Glomerular visceral epithelial cell (primary cell): ENCODE data around the gene RAB11FIP3.
A peak's percentile ranks its signal among the peaks of the same experiment; 100 is the strongest.
"Not testable (repeated sequence)": the region's sequence is repeated elsewhere in the genome, so short reads cannot be mapped to it uniquely, and the experiment has no call there.

Experiments used
- DNase-seq: peaks from one replicate; pipeline ENCODE4 v3.0.0-alpha.2; 2016; ENCODE audit errors: extremely low spot score

Gene RAB11FIP3, protein sequence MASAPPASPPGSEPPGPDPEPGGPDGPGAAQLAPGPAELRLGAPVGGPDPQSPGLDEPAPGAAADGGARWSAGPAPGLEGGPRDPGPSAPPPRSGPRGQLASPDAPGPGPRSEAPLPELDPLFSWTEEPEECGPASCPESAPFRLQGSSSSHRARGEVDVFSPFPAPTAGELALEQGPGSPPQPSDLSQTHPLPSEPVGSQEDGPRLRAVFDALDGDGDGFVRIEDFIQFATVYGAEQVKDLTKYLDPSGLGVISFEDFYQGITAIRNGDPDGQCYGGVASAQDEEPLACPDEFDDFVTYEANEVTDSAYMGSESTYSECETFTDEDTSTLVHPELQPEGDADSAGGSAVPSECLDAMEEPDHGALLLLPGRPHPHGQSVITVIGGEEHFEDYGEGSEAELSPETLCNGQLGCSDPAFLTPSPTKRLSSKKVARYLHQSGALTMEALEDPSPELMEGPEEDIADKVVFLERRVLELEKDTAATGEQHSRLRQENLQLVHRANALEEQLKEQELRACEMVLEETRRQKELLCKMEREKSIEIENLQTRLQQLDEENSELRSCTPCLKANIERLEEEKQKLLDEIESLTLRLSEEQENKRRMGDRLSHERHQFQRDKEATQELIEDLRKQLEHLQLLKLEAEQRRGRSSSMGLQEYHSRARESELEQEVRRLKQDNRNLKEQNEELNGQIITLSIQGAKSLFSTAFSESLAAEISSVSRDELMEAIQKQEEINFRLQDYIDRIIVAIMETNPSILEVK

DNA sequence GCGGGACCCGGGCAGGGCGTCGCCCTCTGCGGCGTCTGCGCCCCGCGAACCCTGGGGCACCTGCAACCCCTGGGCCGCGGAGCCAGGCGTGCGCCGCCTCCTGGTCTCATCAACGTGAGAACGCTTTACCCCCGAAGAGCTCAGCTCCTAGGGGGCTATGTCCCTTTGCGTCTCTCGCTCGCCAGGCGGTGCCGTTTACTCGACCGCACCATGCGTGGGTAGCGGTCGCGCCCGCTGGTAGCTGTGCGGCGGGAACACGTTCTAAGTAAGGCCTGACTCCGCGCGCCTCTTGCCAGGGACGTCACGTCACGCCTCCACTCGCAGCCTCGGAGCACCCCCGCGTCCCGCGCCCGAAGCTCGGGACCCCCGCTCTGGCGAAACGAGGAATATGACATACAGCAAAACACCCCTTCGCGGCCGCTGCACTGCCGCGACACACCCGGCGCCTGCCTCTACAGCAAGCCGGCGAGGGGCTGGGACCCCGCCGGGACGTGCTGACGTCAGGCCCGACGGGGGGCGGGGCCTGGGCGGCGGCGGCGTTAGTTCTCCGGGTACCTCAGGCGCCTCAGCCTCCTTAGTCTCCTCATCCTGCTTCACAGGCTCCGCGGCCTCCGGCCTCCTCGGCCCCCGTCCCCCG lies at the start of gene RAB11FIP3:
Gene RAB11FIP3 (plus strand): TSS at position 568 of the 637 bp plus-strand sequence. CDS start 358 bp downstream, outside the sequence.
- peak; percentile 76 for DNase-seq

DNA sequence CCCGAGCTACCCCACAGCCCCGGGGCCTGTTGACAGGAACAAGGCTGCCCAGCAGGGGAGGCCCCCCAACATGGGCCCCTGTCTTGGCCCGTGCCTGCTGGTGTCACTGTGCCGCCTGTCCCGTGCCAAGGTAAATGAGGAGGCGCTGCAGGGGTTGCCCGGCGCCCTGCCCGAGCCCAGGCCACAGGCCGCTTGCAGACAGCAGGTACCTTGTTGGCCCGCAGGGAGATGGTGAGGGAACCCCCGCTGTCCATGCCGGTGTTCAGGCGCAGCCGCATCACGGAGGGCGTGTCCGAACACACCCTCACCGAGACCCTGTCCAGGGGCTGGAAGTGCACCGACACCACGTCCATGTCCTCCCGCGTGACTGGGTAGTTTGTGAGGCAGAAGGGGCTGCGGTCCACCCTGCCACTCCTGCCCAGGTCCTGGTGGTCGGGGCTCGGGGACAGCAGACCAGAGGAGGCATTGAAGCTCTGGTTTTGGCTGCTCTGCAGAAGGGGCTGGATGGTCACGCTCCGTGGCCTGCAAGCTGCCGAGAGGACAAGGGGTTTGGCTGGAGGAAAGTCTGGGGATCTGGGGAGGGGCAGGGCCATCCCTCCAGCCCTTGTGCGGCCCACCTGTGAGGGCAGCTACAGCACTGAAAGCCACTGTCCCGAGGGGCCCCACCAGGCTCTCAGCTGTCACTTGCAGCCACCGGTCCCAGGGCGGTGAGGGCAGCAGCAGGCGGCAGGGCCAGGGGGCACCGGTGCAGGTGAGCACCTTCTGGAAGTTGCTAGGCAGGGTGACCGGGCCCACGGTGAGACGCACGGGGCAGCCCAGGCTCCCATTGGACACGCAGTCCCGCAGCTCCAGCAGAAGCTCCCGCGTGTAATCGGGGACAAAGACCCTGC lies 49.3 kb upstream of the RAB11FIP3 start:
- DNase-seq = no peak

DNA sequence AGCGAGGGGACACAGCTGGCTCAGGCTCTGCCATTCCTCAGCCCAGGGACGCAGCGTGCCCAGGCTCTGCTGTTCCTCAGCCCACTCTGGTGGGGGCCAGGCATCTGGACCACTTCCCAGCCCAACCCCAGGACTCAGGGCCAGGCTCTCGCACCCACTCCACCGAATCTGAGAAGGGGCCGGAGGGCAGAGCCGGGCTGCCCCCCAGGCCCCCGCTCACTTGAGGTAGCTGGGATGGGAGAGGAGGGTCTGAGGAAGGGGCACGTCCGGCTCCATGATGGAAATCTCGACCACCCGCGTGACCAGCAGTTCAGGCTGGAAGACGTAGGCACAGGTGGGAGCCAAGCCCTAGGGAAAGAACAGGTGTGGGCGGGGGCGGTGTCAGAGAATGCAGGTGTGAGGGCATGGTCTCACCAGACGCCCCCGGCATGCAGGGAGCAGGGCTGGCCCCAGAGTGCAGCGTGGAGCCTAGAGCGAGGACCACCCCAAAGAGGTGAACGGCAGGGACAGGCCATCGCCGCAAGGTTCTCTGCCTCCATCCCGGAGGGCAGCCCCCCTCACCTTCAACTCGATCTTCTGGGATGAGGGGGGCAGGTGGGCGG lies 48.5 kb upstream of the RAB11FIP3 start:
- no peak for DNase-seq

DNA sequence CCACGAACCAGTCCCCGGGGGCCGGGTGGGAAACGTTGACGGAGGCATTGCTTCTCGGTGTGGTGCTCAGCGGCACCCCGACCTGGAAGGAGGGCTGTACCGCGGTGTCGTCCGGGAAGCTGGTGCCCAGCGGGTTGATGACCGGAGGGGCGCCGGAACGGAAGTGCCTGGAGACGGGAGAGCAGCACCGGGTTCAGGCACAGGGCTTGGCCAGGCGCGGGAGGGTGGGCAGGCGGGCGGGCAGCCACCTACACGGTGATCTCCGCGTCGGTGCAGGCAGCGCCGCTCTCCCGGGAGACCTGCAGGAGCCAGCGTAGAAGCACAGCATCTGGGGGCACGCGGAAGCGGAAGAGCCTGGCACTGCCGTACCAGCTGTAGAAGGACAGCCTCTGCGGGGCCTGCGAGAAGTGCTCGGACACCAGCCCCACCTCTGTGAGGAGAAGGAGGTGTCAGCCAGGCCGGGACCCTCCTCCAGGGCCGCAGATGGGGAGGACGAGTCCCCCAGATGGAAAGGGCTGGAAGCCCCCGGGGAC lies 48.0 kb upstream of the RAB11FIP3 start:
- DNase-seq = no peak

DNA sequence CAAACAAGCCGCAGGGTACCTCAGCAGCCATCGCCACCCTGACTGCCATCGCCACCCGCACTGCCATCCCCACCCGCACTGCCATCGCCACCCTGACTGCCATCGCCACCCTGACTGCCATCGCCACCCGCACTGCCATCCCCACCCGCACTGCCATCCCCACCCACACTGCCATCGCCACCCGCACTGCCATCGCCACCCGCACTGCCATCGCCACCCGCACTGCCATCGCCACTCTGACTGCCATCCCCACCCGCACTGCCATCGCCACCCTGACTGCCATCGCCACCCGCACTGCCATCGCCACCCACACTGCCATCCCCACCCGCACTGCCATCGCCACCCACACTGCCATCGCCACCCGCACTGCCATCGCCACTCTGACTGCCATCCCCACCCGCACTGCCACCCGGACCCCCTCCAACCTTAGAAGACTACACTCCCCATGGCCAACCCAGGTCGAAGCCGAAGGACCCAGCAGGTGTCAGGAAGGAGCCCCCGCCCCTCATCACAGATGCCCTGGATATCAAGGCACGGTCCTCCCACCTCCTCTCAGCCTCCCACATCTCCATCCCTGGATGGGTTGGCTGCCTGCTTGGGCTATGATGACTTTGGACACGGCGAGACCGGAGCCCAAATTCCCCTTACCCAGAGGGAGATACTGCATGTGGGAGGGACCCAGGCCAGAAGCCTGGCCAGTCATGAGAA lies 47.2 kb upstream of the RAB11FIP3 start:
- DNase-seq = not testable (repeated sequence)

DNA sequence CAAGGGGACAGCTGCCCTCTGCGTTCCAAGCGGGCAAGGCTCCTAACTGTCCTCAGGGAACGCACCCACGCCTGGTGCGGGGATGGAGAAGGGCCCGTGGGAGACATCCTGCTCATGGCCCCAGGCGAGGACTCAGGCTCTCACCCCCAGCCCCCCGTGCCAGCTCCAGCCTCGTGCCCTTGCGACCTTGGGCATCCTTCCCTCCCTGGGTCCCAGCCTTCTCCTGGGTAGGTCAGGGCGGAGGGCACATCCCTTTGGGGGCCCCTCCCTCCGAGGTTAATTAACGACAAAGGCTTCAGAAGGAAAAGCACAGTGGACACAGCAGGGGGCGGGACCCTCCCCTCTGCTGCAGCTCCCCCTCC lies 46.6 kb upstream of the RAB11FIP3 start:
- DNase-seq = no peak

DNA sequence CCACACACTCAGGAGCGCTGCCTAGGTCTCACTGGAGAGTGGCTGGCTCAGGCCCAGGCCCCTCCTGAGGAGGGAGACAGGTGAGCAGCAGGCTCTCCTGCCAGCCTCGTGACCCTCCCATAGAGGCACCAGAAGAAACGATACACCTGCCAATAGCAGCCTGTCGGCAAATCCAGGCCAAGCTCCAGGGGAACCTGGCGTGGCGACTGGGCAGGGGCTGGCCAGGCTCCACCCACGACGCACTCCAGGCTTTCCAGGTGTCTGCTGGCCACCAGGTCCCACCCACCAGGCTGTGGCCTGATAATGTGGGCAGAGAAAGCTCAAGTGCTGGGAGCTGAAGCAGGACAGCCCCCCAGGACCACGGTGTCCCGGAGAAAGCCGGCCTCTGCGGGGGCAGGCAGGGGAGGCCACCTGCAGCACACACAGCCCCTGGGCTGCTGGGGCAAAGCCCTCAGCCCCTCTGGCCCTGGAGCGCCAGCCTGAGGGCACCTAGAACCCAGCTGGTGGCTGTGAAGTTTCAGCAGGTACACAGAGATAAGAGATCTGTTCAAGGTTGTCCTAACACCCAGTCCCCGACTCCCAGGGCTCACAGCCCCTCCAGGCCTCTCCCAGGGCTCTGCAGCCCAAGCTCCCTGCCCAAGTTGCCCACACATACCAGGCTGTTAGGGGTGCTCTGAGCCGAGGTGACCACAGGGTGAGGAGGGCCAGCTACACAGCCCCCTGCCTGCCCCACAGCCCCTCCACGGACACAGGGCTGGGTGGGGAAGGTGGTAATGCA lies 46.1 kb upstream of the RAB11FIP3 start:
- DNase-seq = no peak

DNA sequence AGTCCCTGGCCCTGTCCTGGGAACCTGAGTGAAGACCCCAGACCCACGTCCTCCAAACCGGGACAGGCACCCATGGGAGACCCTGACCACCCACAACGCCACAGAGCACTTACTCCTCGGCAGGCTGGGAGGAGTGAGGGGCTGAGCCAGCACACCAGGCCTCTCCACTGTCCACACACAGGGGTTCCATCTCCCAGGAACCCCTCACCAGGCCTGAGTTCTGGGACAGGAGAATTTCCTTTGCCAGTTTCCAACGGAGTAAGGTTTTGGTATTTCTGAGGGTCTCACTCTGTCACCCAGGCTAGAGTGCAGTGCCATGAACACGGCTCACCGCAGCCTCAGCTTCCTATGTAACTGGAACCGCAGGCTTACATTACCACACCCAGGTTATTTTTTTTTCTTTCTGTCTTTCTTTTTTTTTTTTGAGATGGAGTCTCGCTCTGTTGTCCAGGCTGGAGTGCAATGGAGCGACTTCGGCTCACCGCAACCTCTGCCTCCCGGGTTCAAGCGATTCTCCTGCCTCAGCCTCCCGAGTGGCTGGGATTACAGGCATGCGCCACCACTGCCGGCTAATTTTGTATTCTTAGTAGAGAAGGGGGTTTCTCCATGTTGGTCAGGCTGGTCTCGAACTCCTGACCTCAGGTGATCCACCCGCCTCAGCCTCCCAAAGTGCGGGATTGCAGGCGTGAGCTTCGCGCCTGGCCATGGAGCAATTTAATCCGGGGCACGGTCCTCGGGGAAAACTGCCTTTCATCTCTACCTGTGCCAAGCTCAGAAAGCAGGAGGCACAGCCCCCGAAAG lies 45.3 kb upstream of the RAB11FIP3 start:
- no peak for DNase-seq

DNA sequence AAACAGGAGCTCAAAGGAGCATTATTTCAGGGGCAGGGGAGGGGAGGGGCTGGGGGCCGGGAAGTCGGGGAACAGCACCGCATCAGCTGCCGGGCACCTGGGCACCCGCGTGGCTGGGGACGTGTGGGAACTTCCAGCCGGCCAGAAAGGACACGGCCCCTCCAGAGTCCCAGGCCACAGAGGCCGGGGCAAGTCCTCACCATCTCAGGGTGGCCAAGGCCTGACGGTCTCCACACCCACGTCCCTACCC lies 44.8 kb upstream of the RAB11FIP3 start:
- DNase-seq = no peak

DNA sequence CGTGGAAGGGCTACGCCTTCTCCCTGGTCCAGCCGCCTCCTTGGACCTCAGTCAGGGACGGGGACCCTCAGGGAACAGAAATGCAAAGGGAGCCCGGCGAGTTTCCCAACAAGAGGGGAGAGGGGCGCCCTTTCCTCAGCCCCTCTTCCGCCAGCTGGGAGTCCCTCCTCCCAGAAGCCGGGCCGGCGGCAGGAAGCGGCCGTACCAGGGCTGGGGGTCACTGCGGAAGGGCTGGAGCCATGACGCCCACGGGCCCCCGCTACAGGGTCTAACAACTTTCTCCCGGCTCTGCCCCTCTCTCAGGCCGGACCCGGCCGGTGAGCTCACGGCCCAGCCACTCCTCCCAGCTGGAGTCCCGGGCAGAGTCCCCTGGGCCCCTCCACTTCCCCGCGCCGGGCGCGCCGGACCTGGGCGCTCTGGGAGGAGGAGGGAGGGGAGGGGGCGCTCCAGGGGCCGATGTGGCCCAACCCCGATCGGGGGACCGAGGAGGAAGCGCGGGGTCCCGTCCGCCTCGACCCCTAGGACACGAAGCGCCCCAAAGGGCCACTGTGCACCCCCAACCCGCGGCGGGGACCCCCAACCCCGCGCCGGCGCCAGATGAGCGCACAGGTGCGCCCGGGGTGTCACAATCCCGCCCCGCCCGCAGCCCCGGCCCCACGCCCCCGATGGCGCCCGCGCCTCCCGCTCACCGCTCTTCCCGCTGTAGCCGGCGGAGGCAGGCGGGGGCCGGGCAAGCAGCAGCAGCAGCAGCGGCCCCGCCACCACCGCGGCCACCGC lies 44.2 kb upstream of the RAB11FIP3 start:
- peak; percentile 26 for DNase-seq

DNA sequence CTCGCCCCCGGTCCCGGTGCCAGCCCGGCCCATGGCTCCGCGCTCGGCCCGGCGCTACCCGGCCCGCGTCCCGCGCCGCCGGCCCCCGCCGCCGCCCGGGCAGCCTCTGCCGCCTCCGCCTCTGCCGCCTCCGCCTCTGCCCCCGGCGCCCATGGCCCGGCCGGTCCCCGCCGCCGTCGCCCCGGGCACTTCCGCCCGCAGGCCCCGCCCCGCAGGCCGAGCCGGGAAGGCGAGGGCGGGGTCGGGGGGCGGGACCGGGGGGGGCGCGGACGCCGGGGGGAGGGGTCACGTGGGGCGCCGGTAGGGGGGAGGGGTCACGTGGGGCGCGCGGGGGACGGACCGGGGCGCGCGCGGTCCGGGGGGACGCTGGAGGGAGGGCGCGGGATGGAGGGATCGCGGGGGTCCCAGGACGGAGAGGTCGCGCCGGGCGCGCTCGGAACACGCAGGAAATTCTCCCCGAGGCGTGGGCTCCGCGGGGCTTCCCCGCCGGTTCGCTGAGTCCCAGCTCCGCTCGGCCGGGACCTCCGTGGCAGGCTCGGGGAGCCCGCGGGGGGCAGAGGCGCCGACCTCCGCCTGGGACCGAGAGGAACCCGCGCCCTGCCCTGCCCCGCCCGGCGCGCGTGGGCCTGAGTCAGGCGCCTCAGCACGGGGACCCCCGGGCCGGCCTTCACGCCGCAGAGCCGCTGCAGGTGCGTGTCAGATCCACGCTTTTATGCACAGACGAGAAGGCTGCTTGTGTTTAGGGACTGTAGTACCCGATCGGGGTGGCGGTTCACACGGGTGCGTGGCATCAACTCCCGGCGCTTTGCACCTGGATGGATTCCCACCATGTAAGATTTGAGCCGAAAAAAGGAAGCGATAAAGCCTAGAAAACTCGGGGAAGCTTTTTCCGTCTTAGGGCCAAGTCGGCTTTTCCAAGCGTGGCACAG lies 43.4 kb upstream of the RAB11FIP3 start, which contains the start of gene PGAP6:
Gene PGAP6 (minus strand): TSS at position 190 of the 929 bp plus-strand sequence. CDS start 157 bp downstream, at position 33.
- peak; percentile 72 for DNase-seq

DNA sequence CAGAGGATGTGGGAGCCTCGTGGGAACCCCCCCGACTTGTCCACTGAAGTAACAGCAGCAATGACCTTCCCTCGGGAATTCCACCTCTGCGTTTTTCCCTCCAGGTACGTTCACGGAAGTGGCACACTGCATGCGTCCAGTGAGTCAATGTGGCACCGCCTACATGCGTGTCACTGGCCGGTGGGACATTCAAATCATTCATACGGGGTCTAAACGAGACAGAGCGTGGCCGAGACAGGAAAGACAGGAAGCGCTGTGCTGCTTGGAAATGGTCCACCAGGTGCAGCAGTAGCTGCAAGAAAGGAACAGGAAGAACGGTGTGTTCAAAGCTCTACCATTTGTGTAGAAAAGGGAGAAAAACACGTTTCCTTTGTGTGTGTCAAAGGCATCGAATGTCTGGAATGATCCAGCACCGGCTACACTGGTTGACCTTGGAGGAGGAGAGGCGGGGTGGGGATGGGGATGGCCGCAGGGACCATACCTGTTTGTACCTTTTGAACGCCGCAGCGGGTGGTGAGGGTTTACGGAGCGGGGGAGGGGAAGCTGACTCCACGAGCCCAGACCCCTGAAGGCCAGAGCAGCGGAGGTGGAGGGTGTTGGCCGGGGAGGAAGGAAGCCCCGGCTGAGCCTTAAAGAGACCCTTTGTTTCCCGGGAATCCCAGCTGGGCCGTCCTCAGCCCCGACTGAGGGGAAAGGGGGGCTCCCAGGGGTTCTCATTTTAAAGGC lies 42.0 kb upstream of the RAB11FIP3 start:
- no peak for DNase-seq

DNA sequence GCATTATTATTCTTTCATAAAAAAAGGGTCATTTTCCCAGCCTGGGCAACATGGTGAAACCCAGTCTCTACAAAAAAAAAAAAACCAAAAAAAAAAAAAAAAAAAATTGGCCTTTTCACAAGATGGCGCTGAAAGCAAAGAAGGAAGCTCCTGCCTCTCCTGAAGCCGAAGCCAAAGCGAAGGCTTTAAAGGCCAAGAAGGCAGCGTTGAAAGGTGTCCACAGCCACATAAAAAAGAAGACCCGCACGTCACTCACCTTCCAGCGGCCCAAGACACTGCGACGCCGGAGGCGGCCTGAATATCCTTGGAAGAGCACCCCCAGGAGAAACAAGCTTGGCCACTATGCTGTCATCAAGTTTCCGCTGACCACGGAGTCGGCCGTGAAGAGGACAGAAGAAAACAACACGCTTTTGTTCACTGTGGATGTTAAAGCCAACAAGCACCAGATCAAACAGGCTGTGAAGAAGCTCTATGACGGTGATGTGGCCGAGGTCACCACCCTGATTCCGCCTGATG lies 38.8 kb upstream of the RAB11FIP3 start:
- no peak for DNase-seq

DNA sequence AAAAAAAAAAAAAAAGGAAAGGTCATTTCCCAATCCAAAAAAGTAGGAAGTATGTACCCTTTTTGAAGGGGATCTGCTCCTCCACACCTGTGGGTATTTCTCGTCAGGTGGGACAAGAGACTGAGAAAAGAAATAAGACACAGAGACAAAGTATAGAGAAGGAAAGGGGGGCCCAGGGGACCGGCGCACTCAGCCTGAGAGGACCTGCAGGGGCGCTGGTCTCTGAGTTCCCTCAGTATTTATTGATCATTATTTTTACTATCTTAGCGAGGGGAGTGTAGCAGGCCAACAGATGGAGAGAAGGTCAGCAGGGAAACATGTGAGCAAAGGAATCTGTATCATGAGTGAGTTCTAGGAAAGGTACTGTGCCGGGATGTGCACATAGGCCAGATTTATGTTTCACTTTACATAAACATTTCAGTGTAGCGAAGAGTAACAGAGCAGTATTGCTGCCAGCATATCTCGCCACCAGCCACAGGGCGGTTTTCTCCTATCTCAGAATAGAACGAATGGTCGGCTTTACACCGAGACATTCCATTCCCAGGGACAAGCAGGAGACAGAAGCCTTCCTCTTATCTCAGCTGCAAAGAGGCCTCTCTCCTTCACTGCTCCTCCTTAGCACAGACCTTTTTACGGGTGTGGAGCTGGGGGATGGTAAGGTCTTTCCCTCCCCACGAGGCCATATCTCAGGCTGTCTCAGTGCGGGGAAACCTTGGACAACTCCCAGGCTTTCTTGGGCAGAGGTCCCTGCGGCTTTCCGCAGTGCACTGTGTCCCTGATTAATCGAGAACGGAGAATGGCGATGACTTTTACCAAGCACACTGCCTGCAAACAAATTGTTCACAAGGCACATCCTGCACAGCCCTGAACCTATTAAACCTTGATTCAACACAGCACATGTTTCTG lies 37.4 kb upstream of the RAB11FIP3 start:
- DNase-seq = not testable (repeated sequence)

DNA sequence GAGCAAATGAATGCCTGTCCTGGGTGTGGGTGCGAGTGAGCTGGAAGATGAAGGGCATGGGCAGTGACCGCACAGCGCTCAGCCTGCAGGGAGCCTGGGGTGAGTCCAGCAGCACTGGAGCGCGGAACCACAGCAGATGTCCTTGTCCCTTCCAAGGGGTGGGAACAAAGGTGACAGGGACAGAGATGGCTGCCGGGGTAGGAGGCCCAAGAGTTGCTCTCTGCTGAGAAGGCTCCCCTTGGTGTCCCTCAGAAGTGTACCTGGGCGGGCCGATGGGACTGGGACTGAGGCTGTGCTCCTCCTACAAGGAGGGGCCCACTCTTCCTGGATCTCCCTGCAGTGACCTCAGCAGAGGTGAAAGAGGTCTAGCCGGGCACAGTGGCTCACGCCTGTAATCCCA lies 36.1 kb upstream of the RAB11FIP3 start:
- DNase-seq = no peak
